Smooth muscle cell (in vitro differentiated cells): ENCODE results near the gene APOD. TPM values are rescaled to one million over a fixed set of nuclear protein-coding genes. Genes with fewer than 3 reads are reported as not detected.

ENCODE experiments used
- DNase-seq: peaks from one replicate; lab custom pipeline; 2025; ENCODE audit not compliant: unreplicated experiment; lab: John Stamatoyannopoulos, UW
- H2AFZ ChIP-seq: fragments of 200-600 bp; sonication (generic); 2 replicates; pipeline ENCODE4 v1.6.0; 2016; ENCODE audit warnings: antibody characterized with exemption, low read depth, mild to moderate bottlenecking
- H3F3A ChIP-seq: fragments of 200-600 bp; sonication (generic); 2 replicates; pipeline ENCODE4 v1.6.0; 2017; ENCODE audit warnings: antibody characterized with exemption, low read depth
- H3K27ac ChIP-seq: fragments of 200-600 bp; sonication (generic); 2 replicates; pipeline ENCODE4 v1.5.1; 2016; ENCODE audit warnings: low read depth, mild to moderate bottlenecking
- H3K27me3 ChIP-seq: fragments of 200-600 bp; sonication (generic); 2 replicates; pipeline ENCODE4 v1.6.1; 2016; ENCODE audit warnings: low read depth, mild to moderate bottlenecking
- H3K36me3 ChIP-seq: fragments of 200-600 bp; sonication (generic); 2 replicates; pipeline ENCODE4 v1.5.1; 2016; ENCODE audit warnings: low read depth
- H3K4me1 ChIP-seq: fragments of 200-600 bp; sonication (generic); 2 replicates; pipeline ENCODE4 v1.5.1; 2016; ENCODE audit warnings: low read depth
- H3K4me2 ChIP-seq: fragments of 200-600 bp; sonication (generic); 2 replicates; pipeline ENCODE4 v1.6.0; 2016; ENCODE audit warnings: mild to moderate bottlenecking
- H3K4me3 ChIP-seq: fragments of 200-600 bp; sonication (generic); 2 replicates; pipeline ENCODE4 v1.5.1; 2016; ENCODE audit warnings: mild to moderate bottlenecking
- H3K79me2 ChIP-seq: fragments of 200-600 bp; sonication (generic); 2 replicates; pipeline ENCODE4 v1.6.0; 2016; ENCODE audit warnings: low read depth, mild to moderate bottlenecking
- H3K9ac ChIP-seq: fragments of 200-600 bp; sonication (generic); 2 replicates; pipeline ENCODE4 v1.6.0; 2016; ENCODE audit warnings: low read depth
- H3K9me3 ChIP-seq: fragments of 200-600 bp; sonication (generic); replicated peaks from 2 replicates; pipeline ENCODE4 v1.5.1; 2016; ENCODE audit warnings: low read depth
- H4K20me1 ChIP-seq: fragments of 200-600 bp; sonication (generic); 2 replicates; pipeline ENCODE4 v1.6.0; 2016; ENCODE audit warnings: low read depth
- WGBS: methylation state at CpG from one replicate; pipeline ENCODE4 v1.1.7; 2016; ENCODE audit warnings: low lambda C conversion rate; 5-methylcytosine and 5-hydroxymethylcytosine counted together
- polyA plus RNA-seq: library from polyadenylated mRNA; unstranded; fragments of >200 nt; fragmentation: Nextera tagmentation; extraction: Ambion mirVana; gene quantifications from 2 replicates; pipeline ENCODE4 v1.2.1, GENCODE V29; 2016
- total RNA-seq: library from RNA; depleted of rRNA; stranded (reverse); fragments of >200 nt; gene quantifications from 2 replicates; pipeline ENCODE4 v1.2.3, GENCODE V29; 2014
- TF ChIP-seq, protein P1 (sequence below): fragments of 200-600 bp; sonication (generic); IDR thresholded peaks from 2 replicates; pipeline ENCODE4 v1.5.1; 2017; ENCODE audit warnings: borderline replicate concordance, mild to moderate bottlenecking, antibody characterized with exemption; ENCODE audit not compliant: insufficient read depth, poor library complexity, severe bottlenecking

Gene APOD
- total and polyA plus RNA-seq, 2 experiments from 2014 or later, result 0.39 to 2.2 TPM

DNA sequence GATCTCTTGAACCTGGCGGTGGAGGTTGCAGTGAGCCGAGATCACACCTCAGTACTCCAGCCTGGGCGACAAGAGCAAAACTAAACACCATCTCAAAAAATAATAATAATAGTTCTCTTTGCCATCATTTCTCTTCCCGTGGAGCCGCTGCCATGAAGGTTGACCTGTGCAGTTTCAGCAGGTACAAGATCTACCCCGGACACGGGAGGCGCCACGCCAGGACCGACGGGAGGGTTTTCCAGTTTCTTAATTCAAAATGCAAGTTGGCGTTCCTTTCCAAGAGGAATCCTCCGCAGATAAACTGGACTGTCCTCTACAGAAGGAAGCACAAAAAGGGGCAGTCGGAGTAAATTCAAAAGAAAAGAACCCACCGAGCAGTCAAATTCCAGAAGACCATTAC is 29.3 kb downstream of the APOD start:
- H3K27me3 ChIP-seq, result no peaks in the 10 kb centered on the region
- no peak overlapping the region for H3K4me3 ChIP-seq
- no peaks in the 10 kb centered on the region for H3K36me3 ChIP-seq
- no peak overlapping the region for H3K4me2 ChIP-seq
- TF ChIP-seq, protein P1, sequence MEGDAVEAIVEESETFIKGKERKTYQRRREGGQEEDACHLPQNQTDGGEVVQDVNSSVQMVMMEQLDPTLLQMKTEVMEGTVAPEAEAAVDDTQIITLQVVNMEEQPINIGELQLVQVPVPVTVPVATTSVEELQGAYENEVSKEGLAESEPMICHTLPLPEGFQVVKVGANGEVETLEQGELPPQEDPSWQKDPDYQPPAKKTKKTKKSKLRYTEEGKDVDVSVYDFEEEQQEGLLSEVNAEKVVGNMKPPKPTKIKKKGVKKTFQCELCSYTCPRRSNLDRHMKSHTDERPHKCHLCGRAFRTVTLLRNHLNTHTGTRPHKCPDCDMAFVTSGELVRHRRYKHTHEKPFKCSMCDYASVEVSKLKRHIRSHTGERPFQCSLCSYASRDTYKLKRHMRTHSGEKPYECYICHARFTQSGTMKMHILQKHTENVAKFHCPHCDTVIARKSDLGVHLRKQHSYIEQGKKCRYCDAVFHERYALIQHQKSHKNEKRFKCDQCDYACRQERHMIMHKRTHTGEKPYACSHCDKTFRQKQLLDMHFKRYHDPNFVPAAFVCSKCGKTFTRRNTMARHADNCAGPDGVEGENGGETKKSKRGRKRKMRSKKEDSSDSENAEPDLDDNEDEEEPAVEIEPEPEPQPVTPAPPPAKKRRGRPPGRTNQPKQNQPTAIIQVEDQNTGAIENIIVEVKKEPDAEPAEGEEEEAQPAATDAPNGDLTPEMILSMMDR, result no peak
- WGBS, result 95% methylated on average over 15 of the region's 15 CpGs
- H2AFZ ChIP-seq, result no peak overlapping the region
- DNase-seq, result no peak
- H3K27ac ChIP-seq, result no peak overlapping the region
- no peaks in the 10 kb centered on the region for H3F3A ChIP-seq
- H3K79me2 ChIP-seq, result no peaks in the 10 kb centered on the region
- no peaks in the 10 kb centered on the region for H3K9me3 ChIP-seq
- no peaks in the 10 kb centered on the region for H4K20me1 ChIP-seq
- H3K9ac ChIP-seq, result no peak overlapping the region
- H3K4me1 ChIP-seq, result no peaks in the 10 kb centered on the region

DNA sequence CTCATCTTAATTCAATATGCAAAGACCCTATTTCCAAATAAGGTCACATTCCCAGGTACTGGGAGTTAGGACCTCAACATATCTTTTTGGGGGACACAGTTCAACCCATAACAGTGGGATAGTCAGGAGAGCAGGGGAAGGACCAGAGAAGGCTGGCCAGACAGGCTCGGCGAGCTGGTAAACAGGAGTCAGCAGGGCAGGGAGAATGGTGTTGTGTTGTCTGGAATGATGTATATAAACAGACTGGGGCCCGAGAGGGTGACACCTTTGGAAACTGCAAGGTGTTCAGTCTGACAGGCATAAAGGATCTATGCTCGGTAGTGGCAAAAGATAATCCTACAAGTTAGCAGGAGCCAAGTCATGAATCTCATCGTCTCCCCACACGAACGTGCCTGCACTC is 30.5 kb downstream of the APOD start:
- no peak overlapping the region for H3K9ac ChIP-seq
- 79% methylated on average over 7 of the region's 7 CpGs for whole genome bisulfite sequencing

DNA sequence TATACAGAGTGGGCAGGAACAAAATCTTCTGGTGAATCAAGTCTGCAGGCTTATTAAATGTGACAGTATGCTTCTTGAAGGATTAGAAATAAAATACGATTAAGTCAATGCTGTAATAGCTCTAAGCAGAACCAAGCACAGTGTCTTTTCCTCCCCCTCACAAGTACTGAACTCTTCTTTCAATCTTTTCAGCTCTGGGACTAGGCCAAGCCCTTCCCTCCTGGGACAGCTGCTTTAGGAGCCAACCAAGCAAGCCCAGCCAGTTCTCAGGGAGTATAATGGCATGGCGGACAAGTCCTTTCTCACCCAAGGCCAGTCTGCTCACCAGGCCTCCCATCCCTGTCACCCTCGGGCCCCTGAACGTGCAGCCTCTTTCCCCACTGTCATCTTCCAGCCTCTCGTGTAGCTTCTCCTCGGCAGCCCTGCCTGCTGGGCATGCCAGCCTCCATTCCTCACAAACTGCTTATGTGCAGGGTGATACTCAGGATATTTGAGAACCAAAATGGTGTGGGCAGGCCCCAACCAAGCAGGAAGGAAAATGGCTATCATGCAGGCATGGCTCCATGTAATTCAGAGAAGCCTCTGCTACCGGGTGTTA is 32.3 kb downstream of the APOD start:
- Histone ChIP-seq H3K4me2 (no peak overlapping the region), H3K9me3 (no peaks in the 10 kb centered on the region), H3K9ac (no peak overlapping the region), H3K79me2 (no peaks in the 10 kb centered on the region), H3K27ac (no peak overlapping the region), H3F3A (no peaks in the 10 kb centered on the region), H3K27me3 (no peaks in the 10 kb centered on the region), H3K4me3 (no peak overlapping the region), H3K36me3 (no peaks in the 10 kb centered on the region), H3K4me1 (no peaks in the 10 kb centered on the region), H2AFZ (no peak overlapping the region), H4K20me1 (no peaks in the 10 kb centered on the region)
- DNase-seq, result no peak
- TF ChIP-seq, protein P1, result no peak
- 70% methylated on average over 7 of the region's 7 CpGs for whole genome bisulfite sequencing

More for the DNA sequence above, 30.5 kb downstream of the APOD start:
- TF ChIP-seq, protein P1, result no peak
- Histone ChIP-seq H3K4me3 (no peak overlapping the region), H4K20me1 (no peaks in the 10 kb centered on the region), H3K9me3 (no peaks in the 10 kb centered on the region), H3K27ac (no peak overlapping the region), H3K79me2 (no peaks in the 10 kb centered on the region), H3K36me3 (no peaks in the 10 kb centered on the region), H2AFZ (no peak overlapping the region), H3K27me3 (no peaks in the 10 kb centered on the region), H3K4me1 (no peaks in the 10 kb centered on the region), H3F3A (no peaks in the 10 kb centered on the region), H3K4me2 (no peak overlapping the region)
- no peak for DNase-seq

DNA sequence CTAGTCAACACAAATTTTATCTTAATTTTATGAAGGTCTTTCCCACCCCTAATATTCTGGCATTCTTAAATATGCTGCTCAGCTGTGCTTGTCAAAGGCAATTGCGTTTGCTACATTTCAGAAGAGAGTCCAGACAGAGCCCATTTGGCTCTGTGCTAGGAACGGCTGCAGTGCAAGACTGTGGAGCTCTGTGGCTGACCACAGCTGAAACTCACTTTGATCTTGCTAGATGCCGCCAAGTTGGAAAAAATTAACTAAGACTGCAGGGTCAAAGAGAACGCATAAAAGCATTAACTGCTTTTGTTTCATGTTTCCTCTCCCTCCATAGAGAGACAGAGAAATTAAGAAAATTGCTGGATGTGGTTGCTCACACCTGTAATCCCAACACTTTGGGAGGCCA is 33.0 kb downstream of the APOD start:
- no peak overlapping the region for H3K27ac ChIP-seq
- H3K27me3 ChIP-seq, result no peaks in the 10 kb centered on the region
- no peaks in the 10 kb centered on the region for H4K20me1 ChIP-seq
- H3K4me3 ChIP-seq, result no peak overlapping the region
- WGBS, result 44% methylated on average over 4 of the region's 4 CpGs
- H2AFZ ChIP-seq, result no peak overlapping the region
- no peak for DNase-seq
- TF ChIP-seq, protein P1, result no peak
- peak overlapping the region; percentile 19 for H3K4me2 ChIP-seq
- no peaks in the 10 kb centered on the region for H3F3A ChIP-seq
- no peaks in the 10 kb centered on the region for H3K79me2 ChIP-seq
- no peaks in the 10 kb centered on the region for H3K9me3 ChIP-seq
- no peak overlapping the region for H3K9ac ChIP-seq
- no peaks in the 10 kb centered on the region for H3K36me3 ChIP-seq
- no peaks in the 10 kb centered on the region for H3K4me1 ChIP-seq
